Mesendoderm (in vitro differentiated cells): ENCODE measurements around the gene LAMC1.

Experiments
- DNase-seq: peaks from one replicate; pipeline ENCODE4 v3.0.0; 2013
- H2AK5ac ChIP-seq: 2 replicates; pipeline ENCODE4 v1.6.1; 2013; ENCODE audit warnings: low read length, inconsistent platforms
- H2BK120ac ChIP-seq: 2 replicates; pipeline ENCODE4 v1.6.1; 2013; ENCODE audit warnings: low read depth, mild to moderate bottlenecking, low read length, moderate library complexity, mixed read lengths
- H2BK15ac ChIP-seq: replicated peaks from 2 replicates; pipeline ENCODE4 v1.6.1; 2013; ENCODE audit warnings: low read depth, mild to moderate bottlenecking, moderate library complexity
- H2BK5ac ChIP-seq: 2 replicates; pipeline ENCODE4 v1.6.1; 2013; ENCODE audit warnings: low read length, inconsistent platforms
- H3K18ac ChIP-seq: 2 replicates; pipeline ENCODE4 v1.6.1; 2013; ENCODE audit warnings: mild to moderate bottlenecking, low read length, mixed read lengths
- H3K23ac ChIP-seq: one replicate; pipeline ENCODE4 v1.6.1; 2013; ENCODE audit warnings: low read length
- H3K27ac ChIP-seq: 2 replicates; pipeline ENCODE4 v1.5.1; 2013; ENCODE audit warnings: low read depth, mild to moderate bottlenecking, inconsistent platforms, low read length, moderate library complexity
- H3K27me3 ChIP-seq: 2 replicates; pipeline ENCODE4 v1.6.1; 2013; ENCODE audit warnings: low read length, control low read depth, mild to moderate bottlenecking, inconsistent platforms; ENCODE audit not compliant: insufficient read depth, poor library complexity
- H3K36me3 ChIP-seq: 2 replicates; pipeline ENCODE4 v1.6.1; 2013; ENCODE audit warnings: low read length, inconsistent platforms; ENCODE audit not compliant: control insufficient read depth, insufficient read depth
- H3K4ac ChIP-seq: one replicate; pipeline ENCODE4 v1.6.1; 2013; ENCODE audit warnings: low read depth, mild to moderate bottlenecking, low read length, moderate library complexity
- H3K4me1 ChIP-seq: 2 replicates; pipeline ENCODE4 v1.6.1; 2013; ENCODE audit warnings: low read depth, low read length, inconsistent platforms; ENCODE audit not compliant: control insufficient read depth
- H3K4me2 ChIP-seq: 2 replicates; pipeline ENCODE4 v1.6.1; 2013; ENCODE audit warnings: low read length
- H3K4me3 ChIP-seq: 2 replicates; pipeline ENCODE4 v1.5.1; 2013; ENCODE audit warnings: mild to moderate bottlenecking, low read length
- H3K56ac ChIP-seq: one replicate; pipeline ENCODE4 v1.6.1; 2013; ENCODE audit warnings: low read length
- H3K79me1 ChIP-seq: 2 replicates; pipeline ENCODE4 v1.6.1; 2013; ENCODE audit warnings: low read length, inconsistent platforms
- H3K79me2 ChIP-seq: 2 replicates; pipeline ENCODE4 v1.6.1; 2013; ENCODE audit warnings: mild to moderate bottlenecking, low read length; ENCODE audit not compliant: control insufficient read depth, insufficient read depth
- H3K9ac ChIP-seq: 2 replicates; pipeline ENCODE4 v1.6.1; 2013; ENCODE audit warnings: low read length, inconsistent platforms
- H4K5ac ChIP-seq: one replicate; pipeline ENCODE4 v1.6.1; 2013; ENCODE audit warnings: low read length
- H4K8ac ChIP-seq: one replicate; pipeline ENCODE4 v1.6.1; 2013; ENCODE audit warnings: low read depth, mild to moderate bottlenecking, control low read depth, low read length, moderate library complexity
- WGBS: extraction: QIAGEN DNeasy Blood & Tissue Kit; methylation state at CpG from one replicate; pipeline ENCODE4 v1.1.7; 2013; ENCODE audit warnings: low lambda C conversion rate, missing lambda C conversion rate; ENCODE audit not compliant: insufficient coverage; ENCODE audit errors: extremely low coverage; 5-methylcytosine and 5-hydroxymethylcytosine counted together

Gene LAMC1

GRCh38 chr1:183179033-183179432 is 155.8 kb downstream of the LAMC1 start:
- H3K79me1 ChIP-seq, result no peaks in the 10 kb centered on the region

GRCh38 chr1:183180218-183180617 is 157.0 kb downstream of the LAMC1 start:
- no peak overlapping the region for H4K5ac ChIP-seq
- H3K79me2 ChIP-seq, result no peaks in the 10 kb centered on the region
- peaks cover 1% of the 10 kb centered on the region for H3K36me3 ChIP-seq
- H3K4me1 ChIP-seq, result no peaks in the 10 kb centered on the region
- no peak overlapping the region for H3K23ac ChIP-seq
- WGBS, result no CpG with 5 or more reads among the region's 3 CpGs
- H3K4ac ChIP-seq, result no peak overlapping the region
- no peak overlapping the region for H3K9ac ChIP-seq
- no peak overlapping the region for H3K56ac ChIP-seq
- H2BK5ac ChIP-seq, result no peak overlapping the region
- no peak overlapping the region for H2BK15ac ChIP-seq
- H3K79me1 ChIP-seq, result no peaks in the 10 kb centered on the region
- no peak overlapping the region for H3K27ac ChIP-seq
- H3K27me3 ChIP-seq, result no peaks in the 10 kb centered on the region
- H3K4me2 ChIP-seq, result no peak overlapping the region
- no peak overlapping the region for H2BK120ac ChIP-seq
- H4K8ac ChIP-seq, result peak overlapping the region; percentile 96
- H3K4me3 ChIP-seq, result no peak overlapping the region
- H3K18ac ChIP-seq, result no peak overlapping the region
- H2AK5ac ChIP-seq, result no peak overlapping the region
- DNase-seq, result no peak

More at GRCh38 chr1:183179033-183179432, 155.8 kb downstream of the LAMC1 start:
- no peak for DNase-seq
- H2AK5ac ChIP-seq, result no peak overlapping the region
- H3K9ac ChIP-seq, result no peak overlapping the region
- no peak overlapping the region for H3K27ac ChIP-seq
- peaks cover 1% of the 10 kb centered on the region for H3K36me3 ChIP-seq
- H3K4me3 ChIP-seq, result no peak overlapping the region
- no peaks in the 10 kb centered on the region for H3K27me3 ChIP-seq
- H3K23ac ChIP-seq, result no peak overlapping the region
- no peak overlapping the region for H2BK120ac ChIP-seq
- no peak overlapping the region for H3K56ac ChIP-seq
- no peak overlapping the region for H3K4me2 ChIP-seq
- H3K4me1 ChIP-seq, result no peaks in the 10 kb centered on the region
- H2BK5ac ChIP-seq, result no peak overlapping the region
- H3K18ac ChIP-seq, result no peak overlapping the region
- H3K79me2 ChIP-seq, result no peaks in the 10 kb centered on the region
- H4K8ac ChIP-seq, result no peak overlapping the region
- H4K5ac ChIP-seq, result no peak overlapping the region
- no peak overlapping the region for H3K4ac ChIP-seq
- 100% methylated on average over 1 of the region's 2 CpGs for WGBS
- H2BK15ac ChIP-seq, result no peak overlapping the region

DNA sequence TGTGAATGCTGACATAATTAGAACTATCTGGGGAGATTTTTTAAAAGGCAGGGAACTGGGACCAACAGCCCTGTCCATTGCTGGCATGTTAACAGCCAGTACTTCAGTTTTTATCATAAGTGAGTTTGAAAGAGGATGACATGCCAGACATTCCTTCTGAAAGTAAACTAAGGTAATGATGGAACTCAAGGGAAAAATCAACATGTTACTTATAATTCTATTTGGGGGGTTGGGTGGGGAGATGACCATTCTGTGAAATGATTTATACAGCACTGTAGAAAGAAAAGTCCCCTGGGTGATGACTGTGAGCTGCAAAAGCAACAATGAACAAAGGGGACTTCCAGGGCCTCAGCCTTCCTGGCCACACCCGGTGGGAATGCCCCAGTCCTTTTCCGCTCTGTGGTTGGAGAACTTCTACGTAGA is 157.4 kb downstream of the LAMC1 start:
- WGBS, result no CpG with 5 or more reads among the region's 3 CpGs
- Histone ChIP-seq H2AK5ac (no peak overlapping the region), H3K23ac (no peak overlapping the region), H3K79me1 (no peaks in the 10 kb centered on the region), H3K4me1 (no peaks in the 10 kb centered on the region), H4K8ac (peak overlapping the region; percentile 6), H3K4ac (no peak overlapping the region), H3K9ac (no peak overlapping the region), H3K4me3 (no peak overlapping the region), H3K4me2 (no peak overlapping the region), H3K27me3 (no peaks in the 10 kb centered on the region), H2BK5ac (no peak overlapping the region), H3K18ac (no peak overlapping the region), H3K79me2 (no peaks in the 10 kb centered on the region), H3K36me3 (peaks cover under 1% of the 10 kb centered on the region), H3K56ac (no peak overlapping the region), H2BK15ac (no peak overlapping the region), H4K5ac (no peak overlapping the region), H2BK120ac (no peak overlapping the region), H3K27ac (no peak overlapping the region)
- DNase-seq, result peak; percentile 34

- peak within 1 kb of the TSS; percentile 46 for H3K4me3 ChIP-seq
- H3K4me2 ChIP-seq, result peak within 1 kb of the TSS; percentile 98
- H3K36me3 ChIP-seq, result no peaks in the 10 kb centered on the region
- H2BK120ac ChIP-seq, result no peak within 1 kb of the TSS
- H2BK5ac ChIP-seq, result no peak within 1 kb of the TSS
- H3K4ac ChIP-seq, result no peak within 1 kb of the TSS
- DNase-seq, result peak; percentile 95
- no peak within 1 kb of the TSS for H4K5ac ChIP-seq
- no peaks in the 10 kb centered on the region for H3K4me1 ChIP-seq
- peak within 1 kb of the TSS; percentile 57 for H3K23ac ChIP-seq
- WGBS, result no CpG with 5 or more reads among the region's 30 CpGs
- H3K56ac ChIP-seq, result peak within 1 kb of the TSS; percentile 92
- H3K27me3 ChIP-seq, result no peaks in the 10 kb centered on the region
- H3K9ac ChIP-seq, result peak within 1 kb of the TSS; percentile 77
- H3K79me1 ChIP-seq, result no peaks in the 10 kb centered on the region
- H2AK5ac ChIP-seq, result no peak within 1 kb of the TSS
- peak within 1 kb of the TSS; percentile 4 for H3K18ac ChIP-seq
- H3K27ac ChIP-seq, result peak within 1 kb of the TSS; percentile 33
- H3K79me2 ChIP-seq, result no peaks in the 10 kb centered on the region
- H2BK15ac ChIP-seq, result no peak within 1 kb of the TSS
- peak within 1 kb of the TSS; percentile 58 for H4K8ac ChIP-seq
These were observed 162.8 kb downstream of the LAMC1 start, which contains the start of gene LAMC2 for GRCh38 chr1:183185941-183186490. LAMC2 (plus strand) TSS chr1:183186264; CDS start chr1:183186353, 89 bp downstream.

DNA sequence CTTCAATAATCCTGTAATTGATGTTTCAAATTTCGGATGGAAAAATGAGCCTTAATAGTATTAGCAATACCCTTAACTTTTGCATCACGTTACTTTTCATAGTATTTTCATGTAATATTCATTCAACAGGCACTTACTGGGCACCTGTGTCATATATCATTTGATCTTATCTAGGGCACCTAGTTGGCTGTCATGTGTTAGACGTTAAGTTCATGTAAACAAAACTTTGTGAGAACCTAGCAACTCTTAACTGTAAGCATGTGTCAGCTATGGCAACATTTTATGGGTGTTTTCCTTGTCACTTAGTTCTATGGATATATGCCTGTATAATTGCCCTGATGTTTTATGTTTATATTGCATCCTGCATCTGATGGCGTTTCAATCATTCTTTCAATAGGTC is 163.6 kb downstream of the LAMC1 start:
- Histone ChIP-seq H3K79me2 (no peaks in the 10 kb centered on the region), H4K5ac (no peak overlapping the region), H3K27me3 (no peaks in the 10 kb centered on the region), H2BK15ac (no peak overlapping the region), H3K4me1 (no peaks in the 10 kb centered on the region), H4K8ac (no peak overlapping the region), H3K4ac (no peak overlapping the region), H2BK5ac (no peak overlapping the region), H3K27ac (no peak overlapping the region), H3K4me2 (no peak overlapping the region), H3K23ac (no peak overlapping the region), H2BK120ac (no peak overlapping the region), H3K36me3 (no peaks in the 10 kb centered on the region), H3K56ac (no peak overlapping the region), H3K4me3 (no peak overlapping the region), H3K79me1 (no peaks in the 10 kb centered on the region), H2AK5ac (no peak overlapping the region), H3K9ac (no peak overlapping the region), H3K18ac (no peak overlapping the region)
- WGBS, result no CpG with 5 or more reads among the region's 4 CpGs
- DNase-seq, result no peak

- Histone ChIP-seq H2BK120ac (no peak overlapping the region), H3K4me1 (no peaks in the 10 kb centered on the region), H3K79me1 (no peaks in the 10 kb centered on the region), H2BK5ac (no peak overlapping the region), H4K5ac (no peak overlapping the region), H3K36me3 (no peaks in the 10 kb centered on the region), H3K9ac (no peak overlapping the region), H3K27me3 (no peaks in the 10 kb centered on the region), H2BK15ac (no peak overlapping the region), H3K27ac (no peak overlapping the region), H3K56ac (no peak overlapping the region), H2AK5ac (no peak overlapping the region), H3K79me2 (no peaks in the 10 kb centered on the region), H3K4me2 (no peak overlapping the region), H3K23ac (no peak overlapping the region), H4K8ac (no peak overlapping the region), H3K4ac (no peak overlapping the region), H3K4me3 (no peak overlapping the region), H3K18ac (no peak overlapping the region)
- no peak for DNase-seq
- WGBS, result no CpG with 5 or more reads among the region's 1 CpG
These were observed 165.0 kb downstream of the LAMC1 start for GRCh38 chr1:183188240-183188639.
